Endometrial microvascular endothelial cells (primary cell): ENCODE results near the gene USB1. TPM values are rescaled to one million over a fixed set of nuclear protein-coding genes. Genes with fewer than 3 reads are reported as not detected.

Experiments
- in situ Hi-C: cut with HindIII; loops from 2 replicates; pipeline ENCODE4 v1.10.0; 2017; ENCODE audit warnings: low sequenced_read_pairs, low pct_unique_long_range_greater_than_20kb; ENCODE audit errors: inconsistent ontology term
- total RNA-seq: library from RNA; depleted of rRNA; stranded (reverse); fragments of >200 nt; gene quantifications from one replicate; pipeline ENCODE4 v1.2.3, GENCODE V29; 2015; ENCODE audit errors: inconsistent ontology term

Gene USB1
- total RNA-seq, 1 donor from 2014 or later = 39.5 TPM

DNA sequence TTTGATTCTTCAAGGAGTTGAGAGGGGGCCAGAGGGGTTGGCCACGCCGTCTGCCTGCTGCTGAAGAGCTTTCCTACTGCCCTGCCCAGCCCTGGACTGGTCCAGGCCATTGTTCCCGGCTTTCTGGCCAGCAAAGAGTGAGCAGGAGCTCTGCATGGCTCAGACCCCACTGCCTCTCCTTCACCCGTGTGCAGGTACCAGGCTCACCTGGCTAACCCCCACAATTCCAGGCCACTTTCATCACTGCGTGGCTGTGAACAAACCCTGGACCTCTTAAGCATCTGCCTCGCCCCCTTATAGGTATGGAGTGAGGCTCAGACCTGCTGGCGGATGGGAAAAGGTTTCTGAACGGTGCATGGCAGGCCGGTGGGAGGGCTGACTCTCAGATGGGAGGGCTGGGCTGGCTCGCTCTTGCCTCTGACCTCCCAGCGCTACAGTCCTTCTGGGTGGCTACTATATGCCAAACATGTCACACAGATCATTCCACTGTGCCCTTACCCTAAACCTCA, 9.6 kb upstream of the USB1 start:
- in situ Hi-C loops = loop anchor here (25.0 kb wide), 1 partner anchor 229 kb away; no protein-coding TSS in a partner anchor

GRCh38 chr16:57992084-57992483, 9.1 kb upstream of the USB1 start:
- in situ Hi-C loops = loop anchor here (25.0 kb wide), 1 partner anchor 230 kb away; no protein-coding TSS in a partner anchor

DNA sequence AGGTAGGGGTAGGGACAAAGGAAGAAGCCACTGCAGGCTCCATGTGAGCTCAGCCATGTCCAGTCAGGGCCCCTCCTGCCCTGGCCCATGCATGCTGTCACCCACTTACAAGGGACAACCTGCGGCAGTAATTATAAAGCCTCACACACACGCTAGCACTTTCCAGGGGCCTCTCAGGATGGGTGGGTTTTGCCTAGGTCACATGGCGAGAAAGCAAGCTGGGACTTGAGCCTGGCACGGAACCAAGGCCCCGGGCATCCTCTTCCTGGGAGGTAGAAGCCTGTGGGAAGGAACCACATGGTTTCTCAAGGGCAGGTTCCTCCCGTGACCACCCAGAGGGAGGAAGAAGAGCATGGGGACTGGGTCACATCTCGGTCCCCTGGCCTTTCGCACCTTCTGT, 7.8 kb upstream of the USB1 start:
- in situ Hi-C loops = loop anchor here (25.0 kb wide), 1 partner anchor 231 kb away; no protein-coding TSS in a partner anchor

- in situ Hi-C loops = loop anchor here (25.0 kb wide), 1 partner anchor 232 kb away; no protein-coding TSS in a partner anchor
Observed at GRCh38 chr16:57993897-57994296, 7.3 kb upstream of the USB1 start.

- in situ Hi-C loops = loop anchor here (25.0 kb wide), 1 partner anchor 232 kb away; no protein-coding TSS in a partner anchor
Observed at GRCh38 chr16:57994361-57994760, 6.8 kb upstream of the USB1 start.

- in situ Hi-C loops = loop anchor here (25.0 kb wide), 1 partner anchor 232 kb away; no protein-coding TSS in a partner anchor
Observed at GRCh38 chr16:57994778-57995177, 6.4 kb upstream of the USB1 start.

DNA sequence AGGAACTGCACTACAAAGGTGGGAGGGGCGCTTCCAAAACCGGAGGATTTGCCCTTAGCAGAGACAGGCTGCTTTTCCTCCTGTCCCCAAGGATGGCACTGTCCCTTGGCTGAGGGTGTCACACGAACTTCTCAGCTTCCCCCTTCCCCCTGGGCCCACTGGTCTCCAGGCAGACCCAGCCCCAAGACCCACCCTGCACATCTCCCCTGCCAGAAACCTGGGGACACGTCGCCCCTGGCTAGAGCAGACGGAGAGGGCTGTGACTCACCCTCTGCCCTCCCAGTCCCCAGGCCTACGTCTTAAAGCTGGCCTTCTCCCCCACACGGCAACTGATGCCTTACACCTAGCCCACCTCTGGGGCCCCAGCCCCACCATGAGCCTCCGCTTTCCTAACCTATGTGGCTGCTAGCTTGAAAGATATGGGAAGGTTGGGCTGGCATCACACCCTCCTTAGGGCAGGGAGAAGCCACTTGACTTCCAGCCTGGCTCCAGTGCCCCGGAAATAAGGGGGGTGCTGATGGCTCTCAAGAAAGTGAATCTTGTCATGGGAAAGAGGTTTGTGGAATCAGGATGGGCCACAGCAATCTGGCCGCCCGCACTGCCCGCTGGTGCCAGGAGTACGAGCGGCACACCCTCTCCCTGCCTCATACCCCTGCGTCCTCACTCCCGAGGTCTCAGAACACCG, 5.3 kb upstream of the USB1 start:
- in situ Hi-C loops = loop anchor here (25.0 kb wide), 1 partner anchor 234 kb away; no protein-coding TSS in a partner anchor

GRCh38 chr16:57996406-57997175, 4.6 kb upstream of the USB1 start:
- in situ Hi-C loops = loop anchor here (25.0 kb wide), 1 partner anchor 234 kb away; no protein-coding TSS in a partner anchor

GRCh38 chr16:57997176-57997527, 4.1 kb upstream of the USB1 start:
- in situ Hi-C loops = loop anchor here (25.0 kb wide), 1 partner anchor 235 kb away; no protein-coding TSS in a partner anchor

GRCh38 chr16:57997528-57998265, 3.5 kb upstream of the USB1 start:
- in situ Hi-C loops = loop anchor here (25.0 kb wide), 1 partner anchor 235 kb away; no protein-coding TSS in a partner anchor

- in situ Hi-C loops = loop anchor here (25.0 kb wide), 1 partner anchor 236 kb away; no protein-coding TSS in a partner anchor
Observed at GRCh38 chr16:57998486-57998885, 2.7 kb upstream of the USB1 start.

GRCh38 chr16:57998992-57999365, 2.2 kb upstream of the USB1 start:
- in situ Hi-C loops = loop anchor here (25.0 kb wide), 1 partner anchor 237 kb away; no protein-coding TSS in a partner anchor

DNA sequence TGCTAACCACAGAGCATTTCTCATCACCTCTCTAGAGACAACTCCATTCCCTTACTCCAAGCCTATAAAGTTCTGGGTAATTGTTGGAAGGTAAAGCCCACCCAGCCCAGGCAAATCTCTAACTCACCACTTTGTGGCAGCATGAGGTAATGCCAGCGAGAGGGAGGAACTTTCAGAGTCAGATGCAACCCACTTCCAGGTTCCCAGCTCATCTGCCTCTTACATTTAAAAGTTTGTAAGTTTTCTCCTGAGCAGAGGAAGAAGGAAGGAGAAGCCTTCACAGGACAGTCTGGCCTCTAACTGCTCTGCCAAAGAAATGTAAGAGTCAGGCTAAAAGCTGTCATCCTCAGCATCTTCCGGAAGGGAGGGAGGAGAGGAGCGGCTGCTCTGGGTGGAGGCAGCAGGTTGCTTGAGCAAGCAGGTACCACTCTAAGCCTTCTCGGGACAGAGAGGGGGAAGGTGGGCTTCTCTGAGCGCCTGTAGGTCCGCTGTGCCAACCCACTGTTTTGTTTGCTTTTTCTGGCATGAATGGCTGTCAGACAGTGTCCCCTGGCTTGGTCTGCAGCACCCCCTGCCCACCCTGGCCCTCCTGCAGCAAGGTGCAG, 1.7 kb upstream of the USB1 start:
- in situ Hi-C loops = loop anchor here (25.0 kb wide), 1 partner anchor 237 kb away; no protein-coding TSS in a partner anchor

DNA sequence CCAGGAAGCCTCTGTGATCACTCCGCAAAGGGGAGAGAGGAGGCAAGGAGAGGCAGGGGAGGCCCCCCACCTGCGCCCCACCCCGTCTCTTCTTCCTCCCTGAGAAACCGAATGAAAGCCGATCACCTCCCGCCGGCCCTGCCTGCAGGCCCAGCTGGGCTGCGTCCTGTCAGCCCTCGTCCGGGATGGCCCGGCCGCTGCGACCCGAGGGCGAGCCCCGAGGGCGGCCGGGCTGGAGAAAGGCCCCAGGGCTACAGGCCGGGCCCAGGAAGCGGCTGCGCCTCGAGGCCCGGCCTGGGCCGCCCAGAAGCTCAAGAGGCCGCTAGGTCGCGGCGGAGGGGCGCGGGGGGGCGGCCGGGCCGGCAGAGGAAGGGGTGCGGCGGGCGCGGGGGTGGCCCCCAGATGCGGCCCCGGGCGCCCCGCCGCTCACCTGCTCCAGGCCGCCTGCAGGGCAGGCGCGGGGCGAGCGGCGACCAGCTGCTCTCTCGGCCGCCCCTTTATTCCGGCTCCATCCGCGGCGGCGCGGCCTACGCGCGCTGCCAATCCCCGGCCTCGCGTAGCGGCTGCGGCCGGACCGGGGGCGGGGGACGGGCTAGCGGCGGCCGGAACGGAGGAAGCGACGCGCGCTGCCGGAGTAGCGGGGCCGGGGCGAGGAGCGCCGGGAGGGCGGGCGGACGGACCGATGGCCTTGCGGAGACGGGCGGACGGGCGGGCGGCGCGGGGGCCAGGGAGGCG, 1.1 kb upstream of the USB1 start, which contains the start of gene ZNF319:
TSS of gene ZNF319 (minus strand) at position 702 of the 735 bp plus-strand sequence. CDS start 2,407 bp downstream, outside the sequence.
- in situ Hi-C loops = loop anchor here (25.0 kb wide), 1 partner anchor 238 kb away; no protein-coding TSS in a partner anchor

- in situ Hi-C loops = no loop called here
Observed at GRCh38 chr16:58001781-58002415, 691 bp downstream of the USB1 start.

- in situ Hi-C loops = no loop called here
Observed at GRCh38 chr16:58002416-58002800, 1.2 kb downstream of the USB1 start.

DNA sequence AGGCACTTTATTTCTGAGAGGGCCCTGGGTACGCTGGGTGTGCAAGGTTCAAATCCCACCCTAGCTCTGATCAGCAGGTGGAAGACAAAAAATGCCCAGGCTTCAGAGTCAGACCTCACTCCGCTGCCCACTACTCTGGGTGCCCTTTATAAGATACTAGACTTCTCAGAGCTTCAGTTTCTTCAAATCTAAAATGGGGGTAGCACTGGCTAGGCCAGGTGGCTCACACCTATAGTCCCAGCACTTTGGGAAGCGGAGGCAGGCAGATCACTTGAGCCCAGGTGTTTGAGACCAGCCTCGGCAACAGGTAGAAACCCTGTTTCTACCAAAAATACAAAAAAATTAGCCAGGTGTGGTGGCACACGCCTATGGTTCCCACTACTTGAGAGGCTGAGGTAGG, 1.7 kb downstream of the USB1 start:
- in situ Hi-C loops = no loop called here
